Measurements from ENCODE around the gene TMEM52.
A peak's percentile ranks its signal among the peaks of the same experiment; 100 is the strongest.

The TMEM52 gene

GRCh38 chr1:1898246-1898933 lies 20.7 kb downstream of the TMEM52 start:
- TF ChIP-seq EZH2phosphoT487 (IDR thresholded peaks at IDR 0.05; ENCODE audit: low read depth) (no peak), CTCF (IDR thresholded peaks at IDR 0.05; ENCODE audit: low read depth, low read length) (no peak)
- H3K27ac ChIP-seq (ENCODE audit: low read length): no peak overlapping the region
- no peaks in the 10 kb centered on the region for H3K36me3 ChIP-seq (replicated peaks; ENCODE audit: low read depth, low read length)
- peaks cover 22% of the 10 kb centered on the region for H3K4me1 ChIP-seq (ENCODE audit: low read length)
- no peak overlapping the region for H3K9ac ChIP-seq (ENCODE audit: low read length)
- H3K79me2 ChIP-seq (ENCODE audit: low read length): no peaks in the 10 kb centered on the region
- H3K9me3 ChIP-seq (ENCODE audit: insufficient read depth, low read length): 0 out of 2 replicates have a peak, but pooled peaks cover 4% of the 10 kb centered on the region
- peaks cover 36% of the 10 kb centered on the region for H3K27me3 ChIP-seq (ENCODE audit: low read depth, low read length)
- H2AFZ ChIP-seq (ENCODE audit: low read depth, low read length): no peak overlapping the region
- peaks cover 5% of the 10 kb centered on the region; the same call in 1 of the 2 replicates for H4K20me1 ChIP-seq (ENCODE audit: insufficient read depth, low read length)
- H3K4me2 ChIP-seq (ENCODE audit: low read length): no peak overlapping the region
- no peak overlapping the region for H3K4me3 ChIP-seq (ENCODE audit: low read length)

- Histone ChIP-seq H3K36me3 (replicated peaks; ENCODE audit: low read depth, low read length) (no peaks in the 10 kb centered on the region), H3K79me2 (ENCODE audit: low read length) (peaks cover 7% of the 10 kb centered on the region; the same call in 1 of the 2 replicates), H2AFZ (ENCODE audit: low read depth, low read length) (no peak overlapping the region), H4K20me1 (ENCODE audit: insufficient read depth, low read length) (peaks cover 5% of the 10 kb centered on the region; the same call in 1 of the 2 replicates), H3K9me3 (ENCODE audit: insufficient read depth, low read length) (no peaks in the 10 kb centered on the region), H3K4me1 (ENCODE audit: low read length) (peaks cover 31% of the 10 kb centered on the region), H3K4me3 (ENCODE audit: low read length) (no peak overlapping the region), H3K4me2 (ENCODE audit: low read length) (0 out of 2 replicates have a peak overlapping the region, but pooled peaks have one; percentile 15), H3K9ac (ENCODE audit: low read length) (no peak overlapping the region), H3K27ac (ENCODE audit: low read length) (no peak overlapping the region), H3K27me3 (ENCODE audit: low read depth, low read length) (peaks cover 36% of the 10 kb centered on the region)
- no peak for TF ChIP-seq CTCF (IDR thresholded peaks at IDR 0.05; ENCODE audit: low read depth, low read length)
- no peak for TF ChIP-seq EZH2phosphoT487 (IDR thresholded peaks at IDR 0.05; ENCODE audit: low read depth)
Measured at GRCh38 chr1:1895456-1896336, 23.4 kb downstream of the TMEM52 start.

GRCh38 chr1:1895060-1895418 lies 24.0 kb downstream of the TMEM52 start:
- H3K79me2 ChIP-seq (ENCODE audit: low read length): peaks cover 14% of the 10 kb centered on the region
- H3K4me1 ChIP-seq (ENCODE audit: low read length): peaks cover 31% of the 10 kb centered on the region
- no peak for TF ChIP-seq EZH2phosphoT487 (IDR thresholded peaks at IDR 0.05; ENCODE audit: low read depth)
- TF ChIP-seq CTCF (IDR thresholded peaks at IDR 0.05; ENCODE audit: low read depth, low read length): no peak
- no peak overlapping the region for H3K27ac ChIP-seq (ENCODE audit: low read length)
- no peak overlapping the region for H2AFZ ChIP-seq (ENCODE audit: low read depth, low read length)
- H3K4me2 ChIP-seq (ENCODE audit: low read length): peak overlapping the region; percentile 19; the same call in 1 of the 2 replicates
- H3K36me3 ChIP-seq (replicated peaks; ENCODE audit: low read depth, low read length): no peaks in the 10 kb centered on the region
- H3K27me3 ChIP-seq (ENCODE audit: low read depth, low read length): peaks cover 36% of the 10 kb centered on the region
- no peak overlapping the region for H3K9ac ChIP-seq (ENCODE audit: low read length)
- H3K9me3 ChIP-seq (ENCODE audit: insufficient read depth, low read length): no peaks in the 10 kb centered on the region
- no peak overlapping the region for H3K4me3 ChIP-seq (ENCODE audit: low read length)
- peaks cover 5% of the 10 kb centered on the region; the same call in 1 of the 2 replicates for H4K20me1 ChIP-seq (ENCODE audit: insufficient read depth, low read length)
